ENCODE data around the gene STARD10. TPM values are rescaled to one million over a fixed set of nuclear protein-coding genes. Genes with fewer than 3 reads are reported as not detected.

The STARD10 gene
- total RNA-seq, 1 donor from 2014 or later = 19.8 TPM

DNA sequence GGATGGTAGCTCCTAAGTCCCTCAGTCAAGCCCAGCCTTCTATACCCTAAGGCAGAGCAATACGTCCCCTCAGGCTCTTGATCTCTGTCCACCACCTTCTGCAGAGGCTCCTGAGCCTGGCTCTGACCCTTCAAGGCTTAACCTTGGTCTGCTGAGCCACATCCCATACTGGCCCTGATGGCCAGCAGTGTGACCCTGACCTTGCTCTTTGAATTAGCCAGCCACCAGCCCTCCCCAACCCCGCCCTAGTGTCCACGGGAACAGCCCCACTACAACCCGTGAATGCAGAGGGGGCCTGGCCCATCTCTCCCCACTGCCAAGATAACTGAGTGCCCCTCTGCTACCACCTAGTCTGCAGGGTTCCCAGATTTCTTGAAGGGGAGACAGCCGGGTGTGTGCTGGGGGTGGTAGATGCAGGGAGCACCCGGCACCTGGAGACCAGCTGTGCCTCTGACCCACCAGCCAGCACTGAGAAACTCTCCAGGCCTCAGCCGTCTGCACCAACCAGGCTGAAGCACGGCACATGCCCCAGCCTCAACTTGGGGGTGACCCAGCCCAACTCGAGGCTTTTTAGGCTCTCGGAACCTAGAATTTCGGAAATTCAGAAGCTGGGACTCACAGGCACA is 47.8 kb downstream of the STARD10 start:
- peaks cover 5% of the 10 kb centered on the region for H3K36me3 Mint-ChIP-seq (ENCODE audit: low read depth)

DNA sequence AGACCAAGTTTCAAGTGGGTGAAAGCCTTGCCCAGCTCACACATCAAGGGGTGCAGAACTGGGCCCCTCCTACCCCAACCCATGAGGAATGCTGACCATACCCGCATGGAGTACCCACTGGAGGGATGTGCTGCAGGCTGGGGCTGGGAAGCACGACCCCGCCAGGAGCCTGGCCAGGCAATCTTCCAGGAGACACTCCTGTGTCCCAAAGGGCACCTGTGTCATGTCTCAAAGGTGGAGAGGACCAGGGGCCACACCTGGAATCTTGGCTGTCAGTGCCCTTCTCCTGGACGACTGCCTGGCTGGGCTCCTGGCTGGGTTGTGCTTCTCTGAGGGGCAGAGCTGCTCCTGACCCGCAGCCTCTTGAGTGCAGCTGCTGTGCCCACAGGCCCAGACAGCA is 48.3 kb downstream of the STARD10 start:
- H3K27me3 Mint-ChIP-seq (ENCODE audit: insufficient read depth) = no peaks in the 10 kb centered on the region
- H3K27ac Mint-ChIP-seq = no peak overlapping the region
- H3K4me1 Mint-ChIP-seq (ENCODE audit: low read depth) = peaks cover 45% of the 10 kb centered on the region
- H3K36me3 Mint-ChIP-seq (ENCODE audit: low read depth) = peaks cover 5% of the 10 kb centered on the region
- H3K4me3 Mint-ChIP-seq = no peak overlapping the region
- intact Hi-C loops (cut with micrococcal nuclease) = no loop called here
- no peaks in the 10 kb centered on the region for H3K9me3 Mint-ChIP-seq
- DNase-seq (ENCODE audit: low spot score) = no peak

More for the DNA sequence above, 47.8 kb downstream of the STARD10 start:
- H3K27ac Mint-ChIP-seq = no peak overlapping the region
- DNase-seq (ENCODE audit: low spot score) = no peak
- no peaks in the 10 kb centered on the region for H3K27me3 Mint-ChIP-seq (ENCODE audit: insufficient read depth)
- no peaks in the 10 kb centered on the region for H3K9me3 Mint-ChIP-seq
- intact Hi-C loops (cut with micrococcal nuclease) = no loop called here
- H3K4me3 Mint-ChIP-seq = no peak overlapping the region
- peaks cover 45% of the 10 kb centered on the region for H3K4me1 Mint-ChIP-seq (ENCODE audit: low read depth)

DNA sequence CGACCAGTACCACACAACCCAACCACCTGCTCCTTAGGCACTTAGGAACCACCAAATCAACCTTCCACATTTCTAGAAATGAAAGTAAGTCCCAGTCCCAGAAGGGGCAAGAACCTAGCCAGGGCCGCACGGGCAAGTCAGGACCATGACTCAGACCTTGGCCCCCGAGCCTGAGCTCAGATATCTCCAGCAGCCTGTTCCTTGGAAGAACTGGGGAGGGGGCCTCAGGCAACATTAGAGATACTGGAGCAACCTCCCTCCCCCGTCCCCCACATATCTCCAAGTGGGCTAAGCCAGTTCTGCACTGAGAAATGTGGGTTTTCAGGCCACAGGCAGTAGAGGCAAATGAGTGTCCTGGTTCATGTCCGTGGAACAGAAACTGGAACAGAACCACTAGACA is 49.4 kb downstream of the STARD10 start:
- H3K27me3 Mint-ChIP-seq (ENCODE audit: insufficient read depth) = no peaks in the 10 kb centered on the region
- H3K36me3 Mint-ChIP-seq (ENCODE audit: low read depth) = peaks cover 5% of the 10 kb centered on the region
- H3K4me1 Mint-ChIP-seq (ENCODE audit: low read depth) = peaks cover 48% of the 10 kb centered on the region
- DNase-seq (ENCODE audit: low spot score) = no peak
- H3K27ac Mint-ChIP-seq = peak overlapping the region; percentile 75
- no peaks in the 10 kb centered on the region for H3K9me3 Mint-ChIP-seq
- intact Hi-C loops (cut with micrococcal nuclease) = no loop called here
- H3K4me3 Mint-ChIP-seq = no peak overlapping the region

DNA sequence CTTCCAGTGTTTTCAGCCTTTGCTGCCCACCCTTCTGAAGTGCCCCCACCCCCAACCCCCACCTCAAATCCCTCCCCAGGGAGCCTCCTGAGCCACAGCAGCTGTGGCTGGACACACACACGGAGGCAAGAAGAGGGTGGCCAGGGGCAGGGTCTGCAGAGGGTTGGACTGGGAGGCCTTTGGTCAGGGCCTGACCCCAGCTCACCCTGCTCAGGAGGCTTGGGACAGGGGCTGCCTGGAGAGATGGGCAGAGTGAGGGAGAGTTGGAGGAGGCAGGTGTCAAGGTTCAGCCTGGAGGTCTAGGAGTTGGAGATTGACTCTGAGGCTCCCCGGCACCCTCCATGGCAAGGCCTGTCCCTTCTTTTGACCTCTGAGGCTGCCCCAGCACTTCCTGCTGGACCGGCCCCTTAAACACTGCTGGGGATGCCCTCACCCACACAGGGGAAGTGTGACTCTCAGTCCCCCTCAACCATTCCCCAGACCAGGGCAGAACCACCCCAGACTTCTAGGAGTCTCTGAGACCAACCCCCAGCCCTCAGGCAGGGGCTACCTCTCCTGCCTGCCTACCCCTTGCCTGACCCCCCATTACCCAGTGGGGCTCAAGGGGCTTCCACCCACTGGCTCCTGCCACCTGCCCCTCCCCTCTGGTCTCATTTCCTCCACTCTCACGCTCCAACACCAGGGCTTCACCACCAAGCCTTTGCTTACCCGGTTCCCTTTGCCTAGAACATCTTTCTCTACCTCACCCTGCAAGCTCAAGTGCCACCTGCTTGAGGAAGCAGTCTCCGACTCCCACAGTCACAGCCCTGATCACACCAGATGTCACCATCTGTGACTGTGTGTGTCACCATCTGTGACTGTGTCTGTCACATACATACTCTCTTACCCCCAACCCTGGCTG is 50.3 kb downstream of the STARD10 start:
- H3K4me3 Mint-ChIP-seq = no peak overlapping the region
- peak overlapping the region; percentile 75 for H3K27ac Mint-ChIP-seq
- peaks cover 4% of the 10 kb centered on the region for H3K36me3 Mint-ChIP-seq (ENCODE audit: low read depth)
- H3K27me3 Mint-ChIP-seq (ENCODE audit: insufficient read depth) = no peaks in the 10 kb centered on the region
- intact Hi-C loops (cut with micrococcal nuclease) = no loop called here
- no peaks in the 10 kb centered on the region for H3K9me3 Mint-ChIP-seq
- DNase-seq (ENCODE audit: low spot score) = no peak
- H3K4me1 Mint-ChIP-seq (ENCODE audit: low read depth) = peaks cover 41% of the 10 kb centered on the region

DNA sequence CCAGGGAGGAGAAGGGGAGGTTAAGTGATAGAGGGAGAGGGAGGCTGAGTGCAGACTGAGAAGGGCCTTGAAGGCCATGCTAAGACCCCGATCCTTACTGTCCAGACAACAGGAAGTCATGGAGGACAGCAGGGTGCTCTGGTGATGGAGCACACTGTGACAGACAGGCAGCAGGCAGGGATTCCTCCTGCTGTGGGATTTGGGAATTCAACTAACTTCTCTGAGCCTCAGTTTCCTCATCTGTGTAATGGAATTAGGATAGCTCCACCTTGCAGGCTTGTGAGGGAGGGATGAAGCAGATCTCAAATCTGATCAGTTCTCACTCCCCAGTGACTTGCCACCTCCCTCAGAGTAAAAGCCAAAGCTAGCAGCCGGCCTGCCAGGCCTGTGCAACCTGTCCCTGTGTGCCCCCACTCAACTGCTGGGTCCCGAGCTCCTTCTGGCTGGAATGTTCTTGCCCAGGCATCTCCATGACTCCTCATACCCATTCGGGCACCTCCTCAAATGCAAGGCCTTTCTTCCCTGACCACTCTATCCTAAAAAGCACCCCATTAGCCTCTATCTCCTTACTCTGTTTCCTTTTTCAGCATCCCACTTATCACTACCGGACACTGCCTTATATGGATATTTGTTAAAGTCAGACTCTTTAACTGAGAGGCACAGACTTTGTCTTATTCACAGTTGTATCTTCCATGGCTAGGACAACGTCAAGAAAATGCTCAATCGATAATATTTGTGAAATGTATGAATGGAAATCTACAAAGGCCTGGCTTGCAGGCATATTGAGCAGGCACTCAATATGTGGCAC is 51.1 kb downstream of the STARD10 start:
- H3K4me1 Mint-ChIP-seq (ENCODE audit: low read depth) = peaks cover 44% of the 10 kb centered on the region
- H3K36me3 Mint-ChIP-seq (ENCODE audit: low read depth) = peaks cover 2% of the 10 kb centered on the region
- no peaks in the 10 kb centered on the region for H3K27me3 Mint-ChIP-seq (ENCODE audit: insufficient read depth)
- no peaks in the 10 kb centered on the region for H3K9me3 Mint-ChIP-seq
- H3K4me3 Mint-ChIP-seq = no peak overlapping the region
- intact Hi-C loops (cut with micrococcal nuclease) = no loop called here
- no peak for DNase-seq (ENCODE audit: low spot score)
- H3K27ac Mint-ChIP-seq = peak overlapping the region; percentile 40

DNA sequence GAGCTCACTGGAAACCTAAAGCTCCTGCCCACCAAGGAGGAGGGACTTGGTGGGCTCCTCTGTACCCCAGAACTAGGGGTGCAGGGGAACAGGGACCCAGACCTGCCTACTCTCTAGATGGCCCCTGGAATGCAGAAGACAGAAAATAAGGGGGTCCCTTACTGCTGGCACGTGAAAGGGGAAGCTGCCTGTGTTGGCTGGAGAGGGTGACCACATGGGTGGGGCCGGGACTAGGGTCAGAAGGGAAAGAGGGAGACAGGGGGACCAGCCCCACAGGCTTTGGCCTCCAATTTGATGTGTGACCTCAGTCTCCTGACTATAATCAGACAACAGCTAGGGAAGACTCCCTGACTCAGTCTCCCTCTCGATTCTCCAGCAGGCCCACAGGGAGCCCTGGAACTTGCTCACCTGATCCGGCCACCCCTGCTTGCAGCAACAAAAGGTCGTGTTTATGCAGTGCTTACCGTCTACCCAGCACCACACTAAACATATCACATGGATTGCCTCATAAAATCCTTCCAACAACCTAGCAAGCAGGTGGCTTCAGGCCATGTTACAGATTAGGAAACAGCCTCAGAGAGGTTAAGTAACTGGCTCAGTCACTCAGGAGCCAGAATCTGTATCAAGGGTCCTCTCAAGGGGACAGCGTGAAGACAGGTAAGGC is 51.9 kb downstream of the STARD10 start:
- H3K36me3 Mint-ChIP-seq (ENCODE audit: low read depth) = peaks cover 5% of the 10 kb centered on the region
- H3K4me1 Mint-ChIP-seq (ENCODE audit: low read depth) = peaks cover 50% of the 10 kb centered on the region
- no peak for DNase-seq (ENCODE audit: low spot score)
- no peak overlapping the region for H3K27ac Mint-ChIP-seq
- no peak overlapping the region for H3K4me3 Mint-ChIP-seq
- H3K27me3 Mint-ChIP-seq (ENCODE audit: insufficient read depth) = no peaks in the 10 kb centered on the region
- intact Hi-C loops (cut with micrococcal nuclease) = no loop called here
- no peaks in the 10 kb centered on the region for H3K9me3 Mint-ChIP-seq

DNA sequence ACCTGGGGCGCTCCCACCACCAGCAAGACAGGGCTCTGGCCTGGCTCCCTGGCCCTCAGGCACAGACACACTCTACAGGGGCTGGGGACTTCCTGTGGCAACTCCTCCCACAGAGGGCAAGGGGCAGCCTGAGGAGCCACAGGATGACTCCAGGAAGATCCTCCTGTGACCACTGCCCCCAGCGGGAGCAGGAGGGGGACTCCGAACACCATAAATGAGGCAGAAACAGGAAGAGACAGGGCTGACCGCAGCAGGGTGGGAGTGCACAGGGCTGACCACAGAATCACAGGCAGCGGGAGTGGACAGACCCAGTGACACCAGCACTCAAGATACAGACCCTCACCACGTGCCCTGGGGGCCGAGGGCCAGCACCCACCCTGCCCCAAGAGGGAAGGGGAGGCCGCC is 52.4 kb downstream of the STARD10 start:
- intact Hi-C loops (cut with micrococcal nuclease) = no loop called here
- peaks cover 56% of the 10 kb centered on the region for H3K4me1 Mint-ChIP-seq (ENCODE audit: low read depth)
- H3K4me3 Mint-ChIP-seq = no peak overlapping the region
- no peaks in the 10 kb centered on the region for H3K9me3 Mint-ChIP-seq
- peaks cover 5% of the 10 kb centered on the region for H3K36me3 Mint-ChIP-seq (ENCODE audit: low read depth)
- no peak for DNase-seq (ENCODE audit: low spot score)
- H3K27ac Mint-ChIP-seq = peak overlapping the region; percentile 65
- H3K27me3 Mint-ChIP-seq (ENCODE audit: insufficient read depth) = no peaks in the 10 kb centered on the region

DNA sequence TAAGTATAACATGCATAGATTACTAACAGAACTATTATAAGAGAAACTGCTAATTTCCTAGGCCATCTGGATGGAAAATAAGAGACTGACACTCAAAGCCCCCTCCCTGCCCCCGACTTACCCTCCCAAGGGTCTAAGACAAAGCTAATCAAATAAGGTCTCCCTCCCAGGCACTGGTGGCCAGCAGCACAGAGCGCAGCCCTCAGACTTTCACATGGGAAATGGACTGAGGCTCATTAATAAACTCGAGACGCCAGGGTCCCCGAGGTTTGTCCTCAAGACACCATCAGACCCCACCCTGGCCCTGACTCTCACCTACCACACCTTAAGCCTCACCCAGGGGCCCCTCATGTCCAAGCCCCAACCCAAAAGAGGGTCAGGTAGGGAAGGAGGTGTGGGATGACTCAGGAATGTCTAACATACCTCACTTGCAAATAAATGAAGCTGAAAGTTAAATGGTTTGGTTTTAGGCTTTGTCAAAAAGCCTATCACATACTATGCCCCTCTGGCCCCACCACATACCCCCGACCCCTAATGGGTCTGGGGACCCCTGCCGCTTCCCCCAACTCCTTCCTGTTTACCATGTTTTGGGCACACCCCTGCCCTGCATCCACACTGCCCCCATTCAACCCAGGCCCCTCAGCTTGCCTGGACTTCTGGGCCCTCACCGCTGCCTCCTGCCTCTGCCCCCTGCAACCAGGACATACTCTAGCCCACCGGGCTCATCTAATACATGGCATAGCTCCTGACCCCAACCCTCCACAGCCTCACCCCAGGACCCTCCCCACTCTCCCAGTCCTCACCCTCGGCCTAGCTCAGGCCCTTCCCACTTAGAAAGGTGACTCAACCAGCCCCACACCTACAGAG is 53.1 kb downstream of the STARD10 start:
- Mint-ChIP-seq H3K36me3 (ENCODE audit: low read depth) (peaks cover 5% of the 10 kb centered on the region), H3K9me3 (no peaks in the 10 kb centered on the region), H3K4me3 (no peak overlapping the region), H3K4me1 (ENCODE audit: low read depth) (peaks cover 59% of the 10 kb centered on the region), H3K27ac (peak overlapping the region; percentile 73), H3K27me3 (ENCODE audit: insufficient read depth) (no peaks in the 10 kb centered on the region)
- intact Hi-C loops (cut with micrococcal nuclease) = no loop called here
- DNase-seq (ENCODE audit: low spot score) = no peak

DNA sequence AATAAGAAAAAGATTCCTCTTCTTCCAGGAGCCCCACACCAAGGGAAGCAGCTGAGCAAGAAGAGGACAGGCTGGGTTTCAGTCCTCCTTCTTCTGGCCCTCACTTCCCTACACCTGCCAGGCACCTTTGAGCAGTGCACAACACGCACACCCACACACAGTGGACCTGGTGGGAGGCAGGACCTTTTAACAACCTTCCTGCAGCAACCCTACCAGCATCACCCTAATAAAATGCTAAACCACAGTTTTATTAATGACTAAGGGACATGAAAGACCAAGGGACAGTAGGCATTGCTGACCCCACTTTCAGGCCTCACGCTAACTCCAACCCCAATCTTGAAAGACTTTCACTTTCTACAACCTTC is 53.8 kb downstream of the STARD10 start:
- Mint-ChIP-seq H3K27ac (peak overlapping the region; percentile 24), H3K9me3 (no peaks in the 10 kb centered on the region), H3K4me3 (no peak overlapping the region), H3K27me3 (ENCODE audit: insufficient read depth) (no peaks in the 10 kb centered on the region), H3K36me3 (ENCODE audit: low read depth) (peaks cover 5% of the 10 kb centered on the region), H3K4me1 (ENCODE audit: low read depth) (peaks cover 59% of the 10 kb centered on the region)
- intact Hi-C loops (cut with micrococcal nuclease) = no loop called here
- DNase-seq (ENCODE audit: low spot score) = no peak

DNA sequence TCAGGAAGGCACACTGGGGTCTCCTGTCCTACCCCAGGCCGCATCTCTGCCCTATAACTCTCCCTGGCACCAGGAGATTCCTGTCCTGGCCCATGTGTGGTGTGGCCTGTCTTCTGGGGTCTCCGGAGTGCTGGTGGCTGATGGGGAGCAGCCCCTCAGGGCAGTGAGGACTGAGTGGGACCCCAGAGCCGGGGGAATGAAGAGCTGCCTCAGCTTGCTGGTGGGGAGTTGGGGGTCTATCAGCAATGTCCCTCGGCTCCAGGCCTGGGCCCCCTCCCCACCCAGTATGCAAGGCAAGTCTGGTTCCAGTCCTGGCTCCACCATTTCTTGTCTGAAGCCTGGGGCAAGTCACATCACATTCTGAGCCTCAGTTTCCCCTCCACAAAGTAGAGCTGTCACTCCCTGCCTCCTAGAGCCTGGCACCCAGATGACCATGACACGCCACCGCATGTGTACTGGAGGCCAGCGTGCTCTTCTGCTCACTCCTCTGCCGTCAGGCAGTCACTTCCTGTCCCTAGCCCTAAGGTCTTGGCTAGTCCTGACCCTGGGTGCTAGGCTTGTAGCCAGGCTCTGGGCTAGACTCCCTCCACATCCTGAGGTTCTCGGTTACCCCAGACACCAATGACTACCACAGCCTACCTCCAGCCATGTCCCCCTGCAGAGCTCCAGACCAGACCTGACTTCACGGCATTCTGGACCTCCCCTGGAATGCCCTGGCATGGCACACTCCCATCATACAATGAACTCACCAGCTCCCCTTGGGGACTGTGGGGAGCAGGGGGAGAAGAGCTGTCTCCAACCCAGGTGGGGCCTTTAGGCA is 54.4 kb downstream of the STARD10 start:
- Mint-ChIP-seq H3K4me3 (no peak overlapping the region), H3K9me3 (no peaks in the 10 kb centered on the region), H3K4me1 (ENCODE audit: low read depth) (peaks cover 56% of the 10 kb centered on the region), H3K27ac (peak overlapping the region; percentile 24), H3K36me3 (ENCODE audit: low read depth) (peaks cover 5% of the 10 kb centered on the region), H3K27me3 (ENCODE audit: insufficient read depth) (no peaks in the 10 kb centered on the region)
- intact Hi-C loops (cut with micrococcal nuclease) = no loop called here
- DNase-seq (ENCODE audit: low spot score) = no peak

All from activated T-helper 1 cell treated with anti-CD3 and anti-CD28 coated beads, Interleukin-12 subunit alpha, Interleukin-12 subunit beta, Interleukin-2, Interleukin-4 antibody, amounts not matched to agents 30 ng/mL and 10 ng/mL and 1 ng/mL, durations not matched to agents 14 hours and 24 hours and 36 hours (primary cell).